ENCODE results near the gene FAM171A2. TPM values are rescaled to one million over a fixed set of nuclear protein-coding genes. Genes with fewer than 3 reads are reported as not detected.

FAM171A2 gene
- polyA plus RNA-seq, 3 donors = not detected

DNA sequence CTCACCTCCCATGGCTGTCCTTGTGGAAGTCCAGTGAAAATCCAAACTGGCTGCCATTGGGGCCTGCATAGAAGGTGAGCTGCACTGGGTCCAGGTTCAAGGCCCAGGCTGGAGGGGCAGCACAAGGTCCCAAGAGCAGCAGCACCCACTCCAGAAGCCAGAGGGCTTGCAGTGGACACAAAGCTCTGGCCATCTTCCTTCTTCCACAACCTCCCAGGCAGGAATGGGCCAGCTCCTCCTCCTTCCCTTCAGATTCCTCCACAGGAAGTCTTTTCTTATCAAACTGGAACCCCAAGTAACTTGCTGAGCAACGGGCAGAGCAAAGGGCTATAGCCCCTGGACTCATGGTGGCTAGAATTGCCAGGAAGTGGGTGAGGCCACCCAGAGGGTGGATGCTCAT is 25.6 kb upstream of the FAM171A2 start, which contains the start of gene ITGA2B:
TSS of gene ITGA2B (minus strand) at position 369 of the 400 bp plus-strand sequence. CDS start at position 193, 176 bp downstream.
- no CpG with 5 or more reads among the region's 1 CpG for WGBS (ENCODE audit: insufficient coverage)
- Histone ChIP-seq H2AFZ (ENCODE audit: insufficient read depth, low read depth, low read length, poor library complexity, severe bottlenecking) (peak within 1 kb of the TSS; percentile 7), H3K79me2 (ENCODE audit: insufficient read depth, low read length) (no peaks in the 10 kb centered on the region), H3K4me1 (ENCODE audit: control insufficient read depth in 1 of 2, insufficient read depth in 2 of 2, low read length in 2 of 2) (peaks cover 26 to 29% of the 10 kb centered on the region in 2 donors), H3K9ac (ENCODE audit: insufficient read depth, low read length, poor library complexity, severe bottlenecking) (no peak within 1 kb of the TSS), H3K36me3 (replicated peaks in 1 of 2; ENCODE audit: control insufficient read depth in 1 of 2, insufficient read depth in 2 of 2, low read length in 2 of 2) (no peaks in the 10 kb centered on the region), H4K20me1 (ENCODE audit: insufficient read depth, low read length) (no peaks in the 10 kb centered on the region), H3K27ac (ENCODE audit: low read depth in 1 of 2, low read length in 2 of 2) (no peak within 1 kb of the TSS), H3K4me2 (replicated peaks; ENCODE audit: extremely low read depth, low read length, poor library complexity, severe bottlenecking) (peak within 1 kb of the TSS; percentile 19), H3K4me3 (replicated peaks in 1 of 3; ENCODE audit: low read depth in 2 of 3, low read length in 3 of 3) (no peak within 1 kb of the TSS), H3K9me3 (replicated peaks in 1 of 2; ENCODE audit: control insufficient read depth in 1 of 2, insufficient read depth in 1 of 2, low read length in 2 of 2) (no peaks in the 10 kb centered on the region), H3K27me3 (ENCODE audit: control insufficient read depth in 2 of 2, insufficient read depth in 2 of 2, low read length in 2 of 2) (peaks cover 3 to 24% of the 10 kb centered on the region in 2 donors)
- Mint-ChIP-seq H3K27ac (peak within 1 kb of the TSS in 2 of 7 donors; percentile 66 to 76), H3K4me1 (peaks cover 33% of the 10 kb centered on the region), H3K9me3 (peaks cover 0 to 2% (median 0%) of the 10 kb centered on the region in 7 donors), H3K36me3 (peaks cover 0 to 4% of the 10 kb centered on the region in 2 donors), H3K27me3 (ENCODE audit: low read depth in 3 of 3) (peaks cover 19 to 32% (median 28%) of the 10 kb centered on the region in 3 donors), H3K4me3 (peak within 1 kb of the TSS in 1 of 2 donors; percentile 68)
- no peak for TF ChIP-seq CTCF (IDR thresholded peaks at IDR 0.05)
- intact Hi-C loops (cut with micrococcal nuclease) = no loop called here
- DNase-seq = no peak

GRCh38 chr17:44387804-44388203 is 24.2 kb upstream of the FAM171A2 start:
- H3K4me2 ChIP-seq (replicated peaks; ENCODE audit: extremely low read depth, low read length, poor library complexity, severe bottlenecking) = no peak overlapping the region
- Mint-ChIP-seq H3K4me1 (peaks cover 33% of the 10 kb centered on the region), H3K36me3 (peaks cover 0 to 4% of the 10 kb centered on the region in 2 donors), H3K9me3 (peaks cover 0 to 2% (median 0%) of the 10 kb centered on the region in 7 donors), H3K27me3 (ENCODE audit: low read depth in 3 of 3) (peaks cover 28 to 40% (median 38%) of the 10 kb centered on the region in 3 donors), H3K27ac (no peak overlapping the region), H3K4me3 (no peak overlapping the region)
- H3K36me3 ChIP-seq (replicated peaks in 1 of 2; ENCODE audit: control insufficient read depth in 1 of 2, insufficient read depth in 2 of 2, low read length in 2 of 2) = no peaks in the 10 kb centered on the region
- H3K9ac ChIP-seq (ENCODE audit: insufficient read depth, low read length, poor library complexity, severe bottlenecking) = no peak overlapping the region
- no peak overlapping the region for H2AFZ ChIP-seq (ENCODE audit: insufficient read depth, low read depth, low read length, poor library complexity, severe bottlenecking)
- peaks cover 26 to 29% of the 10 kb centered on the region in 2 donors for H3K4me1 ChIP-seq (ENCODE audit: control insufficient read depth in 1 of 2, insufficient read depth in 2 of 2, low read length in 2 of 2)
- peaks cover 3 to 35% of the 10 kb centered on the region in 2 donors for H3K27me3 ChIP-seq (ENCODE audit: control insufficient read depth in 2 of 2, insufficient read depth in 2 of 2, low read length in 2 of 2)
- H3K27ac ChIP-seq (ENCODE audit: low read depth in 1 of 2, low read length in 2 of 2) = no peak overlapping the region
- 67% methylated on average over 1 of the region's 2 CpGs for WGBS (ENCODE audit: insufficient coverage)
- H4K20me1 ChIP-seq (ENCODE audit: insufficient read depth, low read length) = no peaks in the 10 kb centered on the region
- DNase-seq = no peak
- no peak overlapping the region for H3K4me3 ChIP-seq (replicated peaks in 1 of 3; ENCODE audit: low read depth in 2 of 3, low read length in 3 of 3)
- H3K9me3 ChIP-seq (replicated peaks in 1 of 2; ENCODE audit: control insufficient read depth in 1 of 2, insufficient read depth in 1 of 2, low read length in 2 of 2) = no peaks in the 10 kb centered on the region
- intact Hi-C loops (cut with micrococcal nuclease) = no loop called here
- no peaks in the 10 kb centered on the region for H3K79me2 ChIP-seq (ENCODE audit: insufficient read depth, low read length)
- no peak for TF ChIP-seq CTCF (IDR thresholded peaks at IDR 0.05)

All from CD14-positive monocyte (primary cell).